GM18858 (cell line): ENCODE data around the gene CACNA1C.

Experiments used
- ATAC-seq: cut with Tn5 transposase; IDR thresholded peaks from one replicate; pipeline ENCODE4 v1.9.1; 2021; ENCODE audit not compliant: unreplicated experiment

CACNA1C gene

GRCh38 chr12:2229661-2230539, 177.1 kb downstream of the CACNA1C start:
- no peak for ATAC-seq

DNA sequence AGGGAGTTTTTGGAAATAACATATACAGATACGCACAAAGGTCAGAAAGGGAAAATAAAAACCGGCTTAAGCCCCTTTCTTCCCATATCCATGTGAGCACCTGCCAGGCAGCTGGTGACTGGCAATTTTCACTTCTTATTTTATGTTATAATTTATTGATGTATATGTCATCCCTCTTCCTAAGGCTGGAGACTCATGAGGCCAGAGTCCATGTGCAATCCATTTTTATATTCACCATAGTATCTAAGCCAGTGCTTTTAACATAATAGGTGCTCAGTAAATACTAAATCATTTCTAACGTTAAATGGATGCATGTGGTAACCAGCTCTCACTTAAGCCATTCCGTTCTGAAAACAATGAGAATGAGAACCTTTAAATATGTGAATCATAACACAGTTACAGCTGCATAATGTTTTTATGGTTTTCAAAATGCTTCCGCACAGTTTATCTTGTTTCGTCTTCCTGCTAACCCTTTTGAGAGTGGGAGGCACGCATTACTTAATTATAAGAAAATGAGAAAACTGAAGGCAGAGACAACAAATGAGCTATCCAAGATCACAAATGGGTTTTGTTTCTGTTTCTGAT, 178.3 kb downstream of the CACNA1C start:
- ATAC-seq = no peak

DNA sequence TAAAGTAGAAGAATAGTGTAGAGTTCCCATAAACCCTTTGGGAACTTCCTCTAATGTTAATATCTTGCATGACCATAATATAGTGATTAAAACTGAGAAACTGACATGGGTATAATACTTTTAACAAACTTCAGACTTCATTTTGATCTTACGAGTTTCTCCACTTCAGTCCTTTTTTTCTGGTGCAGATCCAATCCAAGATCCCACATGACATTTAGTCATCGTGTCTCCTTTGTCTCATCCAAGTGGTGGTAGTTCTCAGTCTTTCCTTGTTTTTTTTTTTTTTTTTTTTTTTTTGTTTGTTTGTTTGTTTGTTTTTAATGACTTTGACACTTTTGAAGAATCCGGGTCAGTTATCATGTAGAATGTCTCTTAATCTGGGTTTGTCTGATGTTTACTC, 179.2 kb downstream of the CACNA1C start:
- ATAC-seq = no peak

- no peak for ATAC-seq
These were observed 180.2 kb downstream of the CACNA1C start for GRCh38 chr12:2233034-2233433.

DNA sequence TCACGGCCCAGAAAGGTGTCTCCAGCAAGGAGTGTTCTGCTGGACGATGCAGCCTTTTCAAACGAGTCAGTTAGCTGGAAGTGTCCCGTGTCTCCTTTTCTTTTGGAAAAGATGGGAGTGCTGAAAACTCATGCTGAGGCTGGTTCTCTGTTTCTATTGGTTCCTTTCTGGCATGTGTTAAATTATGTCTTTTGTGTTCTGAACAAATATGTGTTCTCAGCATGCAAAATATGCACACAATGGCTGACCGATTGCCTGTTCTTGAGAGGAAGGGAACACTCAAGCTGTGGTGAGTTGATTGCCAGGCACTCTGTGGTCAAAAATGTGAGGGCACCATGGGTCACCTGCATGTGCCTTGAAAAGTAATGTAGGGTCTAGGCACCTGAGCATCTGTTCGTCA, 181.3 kb downstream of the CACNA1C start:
- no peak for ATAC-seq

DNA sequence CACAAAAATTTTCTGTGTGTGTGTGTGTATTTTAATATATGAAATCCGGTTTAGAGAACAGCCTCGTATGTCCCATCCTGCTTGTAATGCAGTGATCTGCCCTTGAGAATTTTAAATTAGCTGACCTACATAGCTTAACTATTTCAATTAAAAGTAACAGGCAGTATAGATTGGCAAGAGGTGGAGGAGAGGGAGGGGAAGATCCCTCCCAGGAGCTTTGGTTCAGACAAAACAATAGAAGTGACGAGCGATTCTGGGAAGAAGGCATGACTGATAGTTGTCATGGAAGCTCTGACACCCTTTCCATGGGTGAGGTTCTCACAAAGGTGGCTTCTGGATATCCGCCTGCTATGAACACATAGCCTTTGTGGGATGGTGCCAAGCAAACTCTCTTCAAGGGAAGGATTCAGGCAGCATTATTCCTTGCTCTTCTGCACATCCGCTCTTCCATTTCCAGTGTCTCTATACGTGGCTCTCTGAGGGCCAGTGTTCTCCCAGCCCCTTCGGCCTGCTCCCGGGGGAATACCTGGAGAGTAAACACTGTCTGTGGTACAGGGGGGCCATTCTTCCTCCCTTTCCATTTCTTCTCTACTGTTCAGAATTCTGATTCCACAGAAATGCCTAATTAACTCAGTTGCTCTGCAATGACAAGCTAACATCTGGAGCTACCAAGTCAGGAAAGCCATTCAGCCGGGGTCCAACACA, 182.0 kb downstream of the CACNA1C start:
- ATAC-seq = no peak

DNA sequence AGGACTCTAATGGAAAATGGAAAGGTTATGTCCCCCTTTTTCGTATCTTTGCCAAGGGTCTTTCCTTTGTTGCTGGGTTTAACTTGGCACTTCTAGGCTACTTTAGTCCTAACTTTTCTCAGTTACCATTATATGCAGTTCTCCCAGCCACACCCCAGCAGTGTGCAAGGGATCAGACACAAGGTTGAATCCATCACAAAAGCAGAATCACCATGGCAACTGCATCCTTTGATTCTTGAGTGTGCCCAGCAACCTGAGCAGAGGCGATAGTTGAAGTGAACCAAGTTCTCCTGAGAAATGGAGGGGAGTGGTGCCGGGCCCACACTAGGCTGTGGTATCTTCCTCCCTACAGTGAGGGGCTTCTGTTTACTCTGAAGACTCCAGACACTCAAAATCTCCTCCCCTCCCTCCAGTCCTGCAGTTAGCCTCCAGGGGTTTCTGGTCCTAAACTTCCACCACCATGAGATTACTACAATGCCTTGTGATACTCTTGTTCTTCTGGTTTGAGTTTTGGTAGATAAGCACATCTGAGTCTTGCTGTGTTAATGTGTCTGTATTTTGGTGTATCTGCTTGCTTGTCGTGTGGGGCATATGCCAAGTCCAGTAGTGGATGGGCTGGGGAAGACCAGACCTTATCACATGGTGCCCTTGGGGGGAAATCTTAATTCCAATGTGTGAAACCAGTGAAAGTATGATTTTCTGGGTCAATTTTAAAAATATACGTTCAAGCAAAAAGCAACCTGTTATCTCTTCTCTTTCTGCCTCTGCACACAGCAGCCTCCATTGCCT, 183.9 kb downstream of the CACNA1C start:
- no peak for ATAC-seq

- ATAC-seq = no peak
These were observed 185.3 kb downstream of the CACNA1C start for GRCh38 chr12:2238111-2238510.

DNA sequence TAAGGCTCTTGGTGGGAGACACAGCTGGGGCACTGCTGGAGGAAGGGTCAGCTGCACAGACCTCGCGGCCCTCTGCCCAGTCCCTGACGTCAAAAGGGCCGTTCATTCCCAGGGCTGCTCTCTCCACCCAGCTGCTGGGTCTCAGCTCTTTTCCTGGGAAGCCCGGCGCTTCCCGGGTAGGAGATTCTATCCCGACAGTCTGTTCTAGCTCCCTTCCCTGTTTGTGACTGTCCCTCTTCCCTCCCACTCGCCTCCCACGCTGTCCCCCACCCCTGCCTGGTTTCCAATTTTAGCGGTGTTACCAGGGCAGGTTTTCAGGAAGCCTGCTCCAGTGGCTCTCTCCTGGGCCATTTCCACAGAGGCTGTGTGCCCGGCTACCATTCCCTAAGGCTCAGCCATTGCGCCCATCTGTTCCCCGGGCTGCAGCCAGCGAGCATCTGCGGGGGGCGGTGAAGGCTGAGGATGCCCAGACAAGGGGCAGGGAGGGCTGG, 186.6 kb downstream of the CACNA1C start:
- no peak for ATAC-seq

- no peak for ATAC-seq
These were observed 187.6 kb downstream of the CACNA1C start for GRCh38 chr12:2240390-2240789.

DNA sequence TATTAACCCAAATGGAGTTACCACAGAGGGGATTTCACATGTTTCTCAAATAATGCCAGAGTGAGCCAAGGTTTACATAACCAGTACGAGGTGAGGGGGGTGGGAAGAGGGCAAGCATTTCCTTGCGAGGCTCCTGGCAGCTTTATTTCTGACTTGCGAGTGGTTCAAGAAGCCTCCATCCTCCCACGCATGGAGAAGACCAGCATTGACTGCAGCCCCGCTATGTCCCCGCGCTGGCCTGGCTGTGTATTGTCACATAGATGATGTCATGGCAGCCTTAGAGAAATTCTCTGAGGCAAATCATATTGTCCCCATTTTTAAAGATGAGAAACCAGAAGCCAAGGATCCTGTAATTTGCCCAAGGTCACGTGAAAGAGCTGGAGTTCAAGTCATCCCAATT, 188.2 kb downstream of the CACNA1C start:
- ATAC-seq = no peak

DNA sequence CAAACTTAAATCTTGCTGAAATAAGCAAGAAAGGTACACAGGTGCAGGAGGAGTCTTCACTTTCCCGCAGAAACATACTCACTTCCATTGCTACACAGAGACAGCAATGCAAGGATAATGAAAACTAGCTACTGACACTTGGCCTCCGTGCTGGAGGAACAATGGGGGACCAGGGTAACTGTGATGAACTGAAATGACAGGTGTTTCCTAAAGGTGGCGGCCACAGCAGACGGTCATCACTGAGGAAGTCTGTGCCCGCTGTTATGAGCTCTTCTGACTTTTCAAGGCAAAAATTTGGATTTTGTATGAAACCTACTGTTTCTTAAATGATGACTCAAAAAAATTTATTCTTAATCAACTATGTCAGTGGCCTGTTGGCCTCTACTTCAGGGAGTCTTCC, 189.4 kb downstream of the CACNA1C start:
- ATAC-seq = no peak

- ATAC-seq = no peak
These were observed 190.0 kb downstream of the CACNA1C start for GRCh38 chr12:2242816-2243215.

DNA sequence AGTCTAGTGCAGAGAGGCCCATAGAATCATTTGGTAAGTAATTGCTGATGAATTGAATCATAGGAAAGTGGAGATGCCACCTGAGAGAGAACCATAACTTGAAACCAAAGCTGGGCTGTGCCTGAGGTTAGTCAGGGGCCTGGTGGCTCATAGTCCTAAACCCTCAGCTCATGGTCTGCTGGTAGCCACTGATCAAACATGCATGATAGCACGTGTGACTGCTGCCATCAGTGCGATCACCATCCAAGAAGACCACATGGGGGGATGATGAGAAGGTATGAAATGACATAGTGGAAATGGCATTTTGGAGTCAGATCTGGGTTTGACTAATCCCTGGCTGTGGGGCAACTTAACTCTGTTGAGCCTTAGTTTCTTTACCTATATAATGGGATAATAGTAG, 190.5 kb downstream of the CACNA1C start:
- no peak for ATAC-seq

DNA sequence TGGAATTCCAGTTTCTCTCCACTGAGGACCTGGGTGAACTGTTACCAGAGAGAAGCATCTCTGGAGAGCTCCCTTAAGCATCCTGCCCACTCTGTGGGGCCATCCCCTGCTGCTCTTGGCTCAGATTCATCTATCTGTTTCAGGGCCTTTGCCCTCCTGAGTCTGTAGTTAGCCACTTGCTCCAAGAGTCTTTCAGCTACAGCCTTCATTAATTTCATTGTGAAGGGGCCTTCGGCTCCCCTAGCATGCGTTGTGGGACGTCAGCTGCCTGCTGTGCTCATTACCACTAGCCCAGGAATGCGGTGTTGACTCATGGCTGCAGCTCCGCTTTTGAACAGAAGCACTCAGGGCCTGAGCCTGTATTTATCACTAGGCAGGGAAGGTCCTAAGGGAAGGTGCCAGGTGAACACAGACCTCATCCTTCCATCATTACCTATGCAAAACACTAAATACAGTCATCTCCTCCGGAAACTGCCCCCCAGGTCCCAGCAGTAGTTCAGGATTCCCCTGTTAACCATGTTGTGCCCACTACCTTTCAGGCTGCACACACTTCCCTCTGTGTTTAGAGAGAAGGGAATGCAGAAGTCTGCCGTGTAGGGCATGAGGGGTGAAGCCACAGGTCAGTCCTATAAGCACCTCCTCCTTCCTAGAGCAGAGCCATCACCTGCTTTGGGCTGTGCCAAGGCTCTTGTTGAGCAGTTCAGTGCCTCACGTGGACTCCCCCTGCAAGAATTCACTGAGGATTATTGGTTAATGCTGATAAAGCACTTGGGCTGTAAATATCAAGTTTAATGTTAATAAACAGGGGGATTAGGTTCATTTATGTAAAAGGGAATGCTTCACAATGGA, 191.4 kb downstream of the CACNA1C start:
- ATAC-seq = no peak

- ATAC-seq = no peak
These were observed 193.6 kb downstream of the CACNA1C start for GRCh38 chr12:2246358-2246757.

GRCh38 chr12:2247120-2247519, 194.3 kb downstream of the CACNA1C start:
- ATAC-seq = no peak

DNA sequence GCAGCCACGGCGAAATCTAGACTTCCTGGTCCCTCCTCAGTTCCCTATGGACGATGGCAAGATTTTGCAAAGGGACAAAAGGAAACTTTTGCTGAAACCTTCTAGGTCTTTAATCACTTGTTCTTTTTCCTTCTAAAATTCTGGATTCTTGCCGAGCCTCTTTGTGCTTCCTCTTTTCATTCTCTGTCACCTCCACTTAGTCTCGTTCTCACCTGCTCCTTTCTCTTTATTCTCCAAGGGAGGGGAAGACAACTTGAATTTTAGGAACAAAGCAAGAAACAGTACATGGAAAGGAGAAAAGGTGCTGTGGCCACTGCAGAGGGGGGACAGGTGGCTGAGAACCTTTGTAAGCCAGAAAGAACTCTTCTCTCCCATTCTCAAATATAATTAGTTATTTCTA, 194.8 kb downstream of the CACNA1C start:
- ATAC-seq = no peak

- ATAC-seq = no peak
These were observed 195.5 kb downstream of the CACNA1C start for GRCh38 chr12:2248087-2248900.
